Esophagus mucosa (tissue), 1 donor: ENCODE results near the gene ADAP1. TPM values are rescaled to one million over a fixed set of nuclear protein-coding genes. Genes with fewer than 3 reads are reported as not detected.
A peak's percentile ranks its signal among the peaks of the same experiment; 100 is the strongest.

Experiments
- ATAC-seq: fragments of 200-7000 bp; cut with Tn5 transposase; one replicate; pipeline ENCODE4 v1.9.1; 2020
- total RNA-seq: library from RNA; stranded (reverse); gene quantifications from one replicate; pipeline ENCODE4 v1.2.4, GENCODE V29; 2023
- donor health status: DM: yes; HTN: yes; CAD: no.

Gene ADAP1
- total RNA-seq, 1 donor from 2014 or later = 5.7 TPM

GRCh38 chr7:921581-922333, 32.7 kb downstream of the ADAP1 start:
- no peak for ATAC-seq

GRCh38 chr7:921071-921461, 33.4 kb downstream of the ADAP1 start:
- ATAC-seq = no peak

GRCh38 chr7:920351-921070, 34.0 kb downstream of the ADAP1 start:
- no peak for ATAC-seq

- ATAC-seq = no peak
Observed at GRCh38 chr7:919924-920341, 34.5 kb downstream of the ADAP1 start.

- no peak for ATAC-seq
Observed at GRCh38 chr7:919114-919442, 35.4 kb downstream of the ADAP1 start.

GRCh38 chr7:918441-919113, 35.9 kb downstream of the ADAP1 start:
- ATAC-seq = no peak

GRCh38 chr7:918118-918425, 36.4 kb downstream of the ADAP1 start:
- ATAC-seq = no peak

- no peak for ATAC-seq
Observed at GRCh38 chr7:917255-918117, 37.0 kb downstream of the ADAP1 start.

GRCh38 chr7:916291-916941, 38.1 kb downstream of the ADAP1 start:
- ATAC-seq = no peak

GRCh38 chr7:915291-916218, 38.9 kb downstream of the ADAP1 start:
- ATAC-seq = no peak

- ATAC-seq = peak; percentile 10
Observed at GRCh38 chr7:914521-915194, 39.8 kb downstream of the ADAP1 start.

GRCh38 chr7:913736-914520, 40.6 kb downstream of the ADAP1 start:
- ATAC-seq = peak; percentile 85

- ATAC-seq = no peak
Observed at GRCh38 chr7:911791-912480, 42.5 kb downstream of the ADAP1 start.

GRCh38 chr7:910931-911431, 43.5 kb downstream of the ADAP1 start:
- no peak for ATAC-seq

- ATAC-seq = no peak
Observed at GRCh38 chr7:910441-910861, 44.0 kb downstream of the ADAP1 start.

- peak; percentile 28 for ATAC-seq
Observed at GRCh38 chr7:909358-910329, 44.8 kb downstream of the ADAP1 start.

- peak; percentile 76 for ATAC-seq
Observed at GRCh38 chr7:908591-909357, 45.7 kb downstream of the ADAP1 start.
